ENCODE measurements around the gene OR2AE1. TPM values are rescaled to one million over a fixed set of nuclear protein-coding genes. Genes with fewer than 3 reads are reported as not detected.
A peak's percentile ranks its signal among the peaks of the same experiment; 100 is the strongest.
"Not testable (repeated sequence)": the region's sequence is repeated elsewhere in the genome, so short reads cannot be mapped to it uniquely, and the experiment has no call there.

Gene OR2AE1
- total RNA-seq, 4 donors from 2014 or later: not detected

- no peak for DNase-seq
Observed at GRCh38 chr7:99876491-99876890, 342 bp downstream of the OR2AE1 start.

GRCh38 chr7:99868246-99868645 lies 8.6 kb downstream of the OR2AE1 start:
- H3K27me3 ChIP-seq: no peaks in the 10 kb centered on the region
- no peak for TF ChIP-seq POLR2A (IDR thresholded peaks at IDR 0.05)
- TF ChIP-seq CTCF (IDR thresholded peaks at IDR 0.05): no peak
- DNase-seq: no peak
- no peaks in the 10 kb centered on the region for H3K36me3 ChIP-seq
- H3K27ac ChIP-seq: no peak overlapping the region
- no peak overlapping the region for H3K4me3 ChIP-seq
- H3K4me1 ChIP-seq: no peaks in the 10 kb centered on the region
- H3K9me3 ChIP-seq: no peaks in the 10 kb centered on the region

More at GRCh38 chr7:99876491-99876890, 342 bp downstream of the OR2AE1 start:
- Histone ChIP-seq H3K36me3 (no peaks in the 10 kb centered on the region), H3K4me1 (no peaks in the 10 kb centered on the region), H3K9me3 (no peaks in the 10 kb centered on the region), H3K27ac (no peak overlapping the region), H3K4me3 (no peak overlapping the region), H3K27me3 (no peaks in the 10 kb centered on the region)
- no peak for TF ChIP-seq CTCF (IDR thresholded peaks at IDR 0.05)
- no peak for TF ChIP-seq POLR2A (IDR thresholded peaks at IDR 0.05)

- not testable (repeated sequence) for H3K4me1 ChIP-seq, H3K27ac ChIP-seq, H3K36me3 ChIP-seq, H3K9me3 ChIP-seq, DNase-seq, H3K27me3 ChIP-seq, H3K4me3 ChIP-seq
Observed at GRCh38 chr7:99867477-99867876, 9.4 kb downstream of the OR2AE1 start.

GRCh38 chr7:99863847-99864440 lies 12.9 kb downstream of the OR2AE1 start:
- H3K4me3 ChIP-seq: no peak overlapping the region
- H3K36me3 ChIP-seq: no peaks in the 10 kb centered on the region
- no peaks in the 10 kb centered on the region for H3K27me3 ChIP-seq
- DNase-seq: no peak
- H3K27ac ChIP-seq: no peak overlapping the region
- TF ChIP-seq CTCF (IDR thresholded peaks at IDR 0.05) (no peak), POLR2A (IDR thresholded peaks at IDR 0.05) (no peak)
- no peaks in the 10 kb centered on the region for H3K9me3 ChIP-seq
- H3K4me1 ChIP-seq: no peaks in the 10 kb centered on the region

GRCh38 chr7:99860281-99861127 lies 16.3 kb downstream of the OR2AE1 start:
- Histone ChIP-seq H3K27ac (no peak overlapping the region), H3K36me3 (no peaks in the 10 kb centered on the region), H3K27me3 (no peaks in the 10 kb centered on the region), H3K4me1 (no peaks in the 10 kb centered on the region), H3K9me3 (no peaks in the 10 kb centered on the region), H3K4me3 (no peak overlapping the region)
- peak in 2 of 3 donors; percentile 43 to 53 for DNase-seq
- TF ChIP-seq POLR2A (IDR thresholded peaks at IDR 0.05) (no peak), CTCF (IDR thresholded peaks at IDR 0.05) (no peak)

GRCh38 chr7:99855236-99855635 lies 21.6 kb downstream of the OR2AE1 start:
- Histone ChIP-seq H3K4me1 (no peaks in the 10 kb centered on the region), H3K27me3 (no peaks in the 10 kb centered on the region), H3K9me3 (no peaks in the 10 kb centered on the region), H3K4me3 (no peak overlapping the region), H3K36me3 (no peaks in the 10 kb centered on the region), H3K27ac (no peak overlapping the region)
- TF ChIP-seq POLR2A (IDR thresholded peaks at IDR 0.05): no peak
- no peak for TF ChIP-seq CTCF (IDR thresholded peaks at IDR 0.05)
- DNase-seq: no peak

All from Peyer's patch (tissue), 4 donors.